D721Med (cell line): ENCODE results near the gene MGLL.
"Not testable (repeated sequence)": the region's sequence is repeated elsewhere in the genome, so short reads cannot be mapped to it uniquely, and the experiment has no call there.

Experiments
- DNase-seq: peaks from one replicate; pipeline ENCODE4 v3.0.0; 2011; ENCODE audit warnings: low spot score; ENCODE audit not compliant: insufficient read length
- FAIRE-seq: peaks from 2 replicates; lab custom pipeline; 2011; peaks lifted over from hg19 to GRCh38; lab: Jason Lieb, UNC
- TF ChIP-seq, protein P1 (sequence below): IDR thresholded peaks from 2 replicates; pipeline ENCODE4 v1.5.1; 2012; ENCODE audit warnings: mild to moderate bottlenecking, control low read depth; ENCODE audit not compliant: insufficient read depth; ENCODE audit errors: missing control alignments

Gene MGLL

DNA sequence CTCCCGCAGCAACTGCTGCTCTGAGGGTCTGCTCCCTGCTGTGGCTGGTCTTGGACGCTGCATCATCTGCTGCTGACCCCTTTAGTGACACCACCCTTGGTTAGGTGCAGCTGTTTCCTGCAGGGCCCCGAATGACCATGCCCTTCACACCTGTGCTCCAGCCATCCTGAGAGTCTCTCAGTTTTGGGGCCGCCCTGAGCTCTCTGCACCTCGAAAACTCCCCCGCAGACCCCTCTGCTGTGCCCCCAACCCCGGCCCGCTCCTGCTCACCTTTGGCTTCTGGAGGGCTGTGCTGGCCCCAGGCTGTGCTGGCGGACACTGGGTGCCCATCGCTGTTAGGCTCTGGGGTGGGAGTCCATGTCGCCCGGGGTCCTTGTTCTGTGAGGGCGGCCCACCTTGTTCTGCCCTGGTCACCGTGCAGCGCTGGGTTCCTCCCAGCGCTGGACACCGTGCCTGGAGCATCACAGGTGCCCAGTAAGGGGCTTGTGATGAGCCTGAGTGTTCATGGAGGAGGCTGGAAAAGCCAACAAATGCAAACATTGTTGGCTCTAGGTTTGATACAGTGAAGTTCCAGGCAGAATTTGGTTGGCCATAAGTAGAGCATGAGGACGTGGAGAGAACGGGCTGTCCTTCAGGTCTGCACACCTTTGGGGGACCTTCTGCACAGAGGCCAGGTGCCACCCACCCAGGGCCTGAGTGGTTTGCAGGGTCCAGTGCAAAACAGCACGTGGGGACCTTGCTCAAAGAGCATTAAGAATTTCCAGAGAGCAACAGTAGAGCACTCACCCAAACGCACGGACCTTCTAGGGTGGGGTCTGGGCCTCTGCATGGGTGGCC lies 137.2 kb downstream of the MGLL start:
- FAIRE-seq, result no peak
- no peak for DNase-seq
- TF ChIP-seq, protein P1, sequence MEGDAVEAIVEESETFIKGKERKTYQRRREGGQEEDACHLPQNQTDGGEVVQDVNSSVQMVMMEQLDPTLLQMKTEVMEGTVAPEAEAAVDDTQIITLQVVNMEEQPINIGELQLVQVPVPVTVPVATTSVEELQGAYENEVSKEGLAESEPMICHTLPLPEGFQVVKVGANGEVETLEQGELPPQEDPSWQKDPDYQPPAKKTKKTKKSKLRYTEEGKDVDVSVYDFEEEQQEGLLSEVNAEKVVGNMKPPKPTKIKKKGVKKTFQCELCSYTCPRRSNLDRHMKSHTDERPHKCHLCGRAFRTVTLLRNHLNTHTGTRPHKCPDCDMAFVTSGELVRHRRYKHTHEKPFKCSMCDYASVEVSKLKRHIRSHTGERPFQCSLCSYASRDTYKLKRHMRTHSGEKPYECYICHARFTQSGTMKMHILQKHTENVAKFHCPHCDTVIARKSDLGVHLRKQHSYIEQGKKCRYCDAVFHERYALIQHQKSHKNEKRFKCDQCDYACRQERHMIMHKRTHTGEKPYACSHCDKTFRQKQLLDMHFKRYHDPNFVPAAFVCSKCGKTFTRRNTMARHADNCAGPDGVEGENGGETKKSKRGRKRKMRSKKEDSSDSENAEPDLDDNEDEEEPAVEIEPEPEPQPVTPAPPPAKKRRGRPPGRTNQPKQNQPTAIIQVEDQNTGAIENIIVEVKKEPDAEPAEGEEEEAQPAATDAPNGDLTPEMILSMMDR, result no peak

DNA sequence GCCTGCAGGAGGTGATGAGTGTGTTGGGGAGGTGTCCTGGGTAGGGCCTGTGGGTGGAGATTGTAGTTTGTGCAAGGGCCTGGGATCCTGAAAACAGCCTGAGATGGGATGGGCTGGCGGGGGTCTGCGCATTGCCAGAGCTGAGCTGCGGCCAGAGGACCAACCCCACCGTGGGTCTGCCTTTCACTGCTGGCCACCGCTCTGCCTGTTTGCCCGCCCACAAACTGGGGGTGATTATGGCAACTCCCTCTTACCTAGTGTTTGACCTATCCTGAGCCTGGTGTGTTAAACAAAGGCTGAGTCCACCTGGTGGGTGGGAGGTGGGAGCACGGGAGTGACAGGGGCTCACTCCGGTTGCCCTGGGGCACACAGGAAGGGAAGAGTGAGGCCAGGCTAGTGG lies 139.8 kb downstream of the MGLL start:
- DNase-seq (no peak), FAIRE-seq (no peak)

DNA sequence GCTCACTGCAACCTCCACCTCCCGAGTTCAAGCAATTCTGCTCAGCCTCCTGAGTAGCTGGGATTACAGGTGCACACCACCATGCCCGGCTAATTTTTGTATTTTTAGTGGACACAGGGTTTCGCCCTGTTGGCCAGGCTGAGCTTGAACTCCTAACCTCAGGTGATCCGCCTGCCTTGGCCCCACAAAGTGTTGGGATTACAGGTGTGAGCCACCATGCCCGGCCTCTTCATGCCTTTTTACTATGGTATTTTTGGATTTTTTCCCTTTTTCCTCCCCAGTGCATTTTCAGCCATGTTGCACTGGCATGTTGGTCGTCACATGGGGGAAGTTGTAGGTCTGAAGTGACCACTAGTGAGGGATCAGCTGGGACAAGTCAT lies 140.2 kb downstream of the MGLL start:
- not testable (repeated sequence) for FAIRE-seq, DNase-seq

More for the DNA sequence above, 139.8 kb downstream of the MGLL start:
- TF ChIP-seq, protein P1, result no peak

DNA sequence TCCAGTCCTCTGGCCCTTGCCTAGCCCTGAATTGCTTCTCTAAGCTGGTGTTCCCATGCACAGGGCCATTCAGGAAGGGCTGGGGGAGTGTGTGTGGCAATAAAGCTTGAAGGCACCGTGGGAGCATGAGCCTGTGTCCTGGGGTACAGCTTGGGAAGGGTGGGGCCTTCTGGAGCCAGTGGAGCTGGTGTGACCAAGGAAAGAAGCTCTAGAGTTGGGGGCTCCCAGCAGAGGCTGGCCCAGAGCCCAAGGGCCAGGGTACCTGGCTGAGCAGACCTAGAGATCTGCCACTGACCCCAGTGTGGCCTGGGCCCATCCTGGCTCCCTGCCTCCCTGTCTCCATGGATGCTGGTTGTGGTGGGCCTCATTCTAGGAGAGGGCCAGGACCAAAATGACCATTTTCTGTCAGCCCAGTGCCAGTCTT lies 141.5 kb downstream of the MGLL start:
- TF ChIP-seq, protein P1, result no peak
- no peak for FAIRE-seq
- DNase-seq, result no peak

DNA sequence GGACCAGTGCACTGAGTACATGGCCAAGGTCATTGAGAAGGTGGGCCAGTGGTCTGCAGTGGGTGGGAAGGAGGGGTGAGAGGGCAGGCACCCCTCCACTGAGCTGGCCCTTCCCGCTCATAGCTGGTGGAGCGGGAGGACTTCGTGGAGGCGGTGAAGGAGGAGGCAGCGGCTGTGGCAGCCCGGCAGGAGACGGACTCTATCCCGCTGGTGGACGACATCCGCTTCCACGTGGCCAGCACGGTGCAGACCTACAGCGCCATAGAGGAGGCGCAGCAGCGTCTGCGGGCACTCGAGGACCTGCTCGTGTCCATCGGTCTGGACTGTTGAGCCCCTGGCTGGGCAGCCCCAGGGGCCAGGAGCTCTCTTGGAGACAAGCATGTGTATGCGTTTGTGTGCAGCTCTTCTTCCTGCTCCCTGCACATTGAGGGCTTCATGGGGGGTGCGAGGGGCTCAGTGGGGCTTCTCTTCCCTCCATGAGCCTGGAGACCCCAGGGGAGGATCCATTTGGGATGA lies 142.1 kb downstream of the MGLL start:
- DNase-seq (no peak), FAIRE-seq (no peak)
- TF ChIP-seq, protein P1, result no peak

DNA sequence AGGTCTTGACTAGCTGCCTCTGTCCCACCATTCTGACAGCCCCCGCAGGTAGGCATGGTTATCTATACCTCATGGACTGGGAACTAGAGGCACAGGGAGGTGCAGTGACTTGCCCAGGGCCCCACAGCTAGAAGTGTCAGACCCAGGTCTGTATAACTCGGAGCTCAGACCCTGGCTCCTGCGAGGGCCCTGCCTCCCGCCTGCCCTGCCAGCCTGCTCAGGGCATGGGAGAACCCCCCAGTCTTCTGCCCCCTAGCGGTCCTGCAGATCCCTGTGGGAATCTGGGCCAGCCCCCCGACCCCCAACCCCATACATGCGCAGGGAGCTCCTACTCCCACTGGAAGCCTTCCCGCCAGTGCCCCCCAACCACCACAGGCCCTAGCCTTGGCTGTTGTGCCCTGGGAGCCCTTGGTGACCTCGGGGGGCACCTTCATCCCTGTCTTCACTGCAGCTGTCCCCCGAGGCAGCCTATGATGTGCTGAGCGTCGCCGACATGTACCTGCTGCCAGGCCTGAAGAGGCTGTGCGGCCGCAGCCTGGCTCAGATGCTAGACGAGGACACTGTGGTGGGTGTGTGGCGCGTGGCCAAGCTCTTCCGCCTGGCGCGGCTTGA lies 142.7 kb downstream of the MGLL start:
- TF ChIP-seq, protein P1, result no peak
- FAIRE-seq (no peak), DNase-seq (no peak)

DNA sequence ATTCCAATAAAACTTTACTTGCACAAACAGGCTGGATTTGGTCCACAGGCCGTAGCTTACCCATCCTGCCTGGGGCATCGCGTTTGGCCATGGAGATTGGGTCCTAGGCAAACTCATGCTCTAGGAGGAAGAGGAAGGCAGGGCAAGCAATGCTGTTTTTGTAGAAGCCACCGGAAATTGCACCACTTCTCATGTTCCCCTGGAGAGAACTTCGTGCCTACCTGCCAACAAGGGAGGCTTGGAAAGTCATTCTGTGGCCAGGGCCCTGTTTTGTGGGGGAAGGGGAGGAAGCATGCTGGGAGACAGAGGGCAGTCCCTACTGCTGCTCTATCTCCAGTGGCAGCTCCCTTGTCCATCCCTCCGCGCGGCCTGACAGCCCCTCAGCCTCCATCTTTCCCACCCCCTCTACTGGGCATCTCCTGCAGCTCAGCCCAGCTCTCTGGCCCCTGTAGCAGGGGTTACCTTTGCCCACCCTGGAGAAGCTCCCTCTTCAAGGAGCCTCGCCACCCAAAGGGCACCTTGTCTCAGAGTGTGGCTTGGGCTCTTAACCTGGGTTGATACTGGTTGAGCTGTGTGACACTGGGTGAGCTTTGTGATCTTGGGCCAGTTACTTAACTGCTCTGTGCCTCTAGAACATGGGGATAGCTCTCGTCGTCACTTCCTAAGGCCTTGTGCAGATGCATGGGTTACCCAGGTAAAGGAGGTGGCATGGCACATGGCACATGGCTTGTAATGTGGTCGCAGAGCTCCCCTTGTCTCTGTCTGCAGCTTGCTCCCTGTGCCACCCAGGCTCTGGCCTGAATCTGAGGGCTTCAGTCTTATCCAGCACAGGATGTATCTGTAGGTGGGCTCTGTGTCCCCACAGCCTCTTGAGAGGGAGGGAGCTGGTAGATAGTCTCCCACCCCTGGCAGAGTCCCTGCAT lies 143.4 kb downstream of the MGLL start:
- no peak for DNase-seq
- no peak for FAIRE-seq
- TF ChIP-seq, protein P1, result no peak
